Mesothelial cell of epicardium (in vitro differentiated cells): ENCODE measurements around the gene UBE2L6. TPM values are rescaled to one million over a fixed set of nuclear protein-coding genes. Genes with fewer than 3 reads are reported as not detected.

Experiments
- DNase-seq, 2 experiments: peaks; one replicate each; pipeline ENCODE4 v3.0.0; 2021; ENCODE audit warnings: low spot score in 2 of 2; ENCODE audit not compliant: unreplicated experiment in 2 of 2
- H3K27ac Mint-ChIP-seq: 2 replicates; pipeline ENCODE4 v1.8.0; 2021; ENCODE audit warnings: mixed read lengths
- H3K27me3 Mint-ChIP-seq: 2 replicates; pipeline ENCODE4 v1.8.0; 2021; ENCODE audit warnings: low read depth, mixed read lengths
- H3K36me3 Mint-ChIP-seq: 2 replicates; pipeline ENCODE4 v1.8.0; 2021; ENCODE audit warnings: mixed read lengths
- H3K4me1 Mint-ChIP-seq: 2 replicates; pipeline ENCODE4 v1.8.0; 2021; ENCODE audit warnings: mixed read lengths
- H3K4me3 Mint-ChIP-seq: 2 replicates; pipeline ENCODE4 v1.8.0; 2021; ENCODE audit warnings: mild to moderate bottlenecking, moderate library complexity, mixed read lengths
- H3K9me3 Mint-ChIP-seq: 2 replicates; pipeline ENCODE4 v1.8.0; 2021; ENCODE audit warnings: mixed read lengths
- CTCF ChIP-seq: fragments of 200-600 bp; sonication (generic); IDR thresholded peaks from one replicate; pipeline ENCODE4 v1.5.0; 2021; ENCODE audit warnings: antibody characterized with exemption; ENCODE audit not compliant: unreplicated experiment
- total RNA-seq: library from RNA; stranded (reverse); gene quantifications from 3 replicates; pipeline ENCODE4 v1.2.1, GENCODE V29; 2021

UBE2L6 gene
- total RNA-seq, 1 donor from 2014 or later = 39.2 TPM

- peaks cover 72% of the 10 kb centered on the region for H3K27me3 Mint-ChIP-seq
- H3K9me3 Mint-ChIP-seq = no peaks in the 10 kb centered on the region
- H3K4me3 Mint-ChIP-seq = peak overlapping the region; percentile 74
- TF ChIP-seq CTCF = no peak
- no peak overlapping the region for H3K27ac Mint-ChIP-seq
- peaks cover 11% of the 10 kb centered on the region for H3K4me1 Mint-ChIP-seq
- no peaks in the 10 kb centered on the region for H3K36me3 Mint-ChIP-seq
- DNase-seq = no peak
These were observed 52.7 kb downstream of the UBE2L6 start for GRCh38 chr11:57514538-57515331.

- H3K9me3 Mint-ChIP-seq = no peaks in the 10 kb centered on the region
- no peaks in the 10 kb centered on the region for H3K36me3 Mint-ChIP-seq
- peak in 1 of 2 experiments; percentile 43 for DNase-seq
- peaks cover 74% of the 10 kb centered on the region for H3K27me3 Mint-ChIP-seq
- TF ChIP-seq CTCF = no peak
- peak overlapping the region; percentile 74 for H3K4me3 Mint-ChIP-seq
- H3K27ac Mint-ChIP-seq = no peak overlapping the region
- H3K4me1 Mint-ChIP-seq = peaks cover 11% of the 10 kb centered on the region
These were observed 53.4 kb downstream of the UBE2L6 start for GRCh38 chr11:57513911-57514537.

GRCh38 chr11:57513452-57513795, 54.0 kb downstream of the UBE2L6 start:
- no peak for DNase-seq
- Mint-ChIP-seq H3K9me3 (no peaks in the 10 kb centered on the region), H3K4me1 (peaks cover 11% of the 10 kb centered on the region), H3K27me3 (peaks cover 70% of the 10 kb centered on the region), H3K27ac (no peak overlapping the region), H3K36me3 (no peaks in the 10 kb centered on the region), H3K4me3 (peak overlapping the region; percentile 41)
- TF ChIP-seq CTCF = no peak

GRCh38 chr11:57512646-57513451, 54.6 kb downstream of the UBE2L6 start:
- H3K4me1 Mint-ChIP-seq = peaks cover 11% of the 10 kb centered on the region

More at GRCh38 chr11:57512646-57513451, 54.6 kb downstream of the UBE2L6 start:
- no peak overlapping the region for H3K4me3 Mint-ChIP-seq
- DNase-seq = no peak
- no peaks in the 10 kb centered on the region for H3K36me3 Mint-ChIP-seq
- no peak overlapping the region for H3K27ac Mint-ChIP-seq
- no peaks in the 10 kb centered on the region for H3K9me3 Mint-ChIP-seq
- peaks cover 72% of the 10 kb centered on the region for H3K27me3 Mint-ChIP-seq
- no peak for TF ChIP-seq CTCF
